ENCODE measurements around the gene ERP27. TPM values are rescaled to one million over a fixed set of nuclear protein-coding genes. Genes with fewer than 3 reads are reported as not detected.

Gene ERP27
- total RNA-seq, 1 donor from 2014 or later, result 5.4 TPM

DNA sequence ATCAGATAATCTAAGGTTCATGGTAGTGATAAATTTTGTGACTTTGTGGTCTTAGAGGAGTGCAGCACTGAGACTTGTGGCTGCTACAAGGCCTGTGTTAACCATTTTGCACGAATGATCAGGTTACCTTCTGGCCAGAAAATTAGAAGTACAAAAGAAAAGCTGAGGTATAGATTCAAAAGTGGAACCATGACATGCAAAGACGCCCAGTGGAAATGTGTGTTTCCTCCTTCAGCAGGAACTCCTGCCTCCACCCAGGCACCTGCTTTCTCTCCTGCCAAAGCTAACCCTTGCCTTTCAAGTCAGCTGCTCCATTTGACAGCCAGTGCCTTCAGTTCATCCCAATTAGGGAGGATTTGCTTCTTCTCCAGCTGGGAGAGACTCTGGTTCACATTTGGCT lies 44.7 kb upstream of the ERP27 start:
- intact Hi-C loops (cut with micrococcal nuclease), result no loop called here
- Mint-ChIP-seq H3K4me3 (no peak overlapping the region), H3K27ac (peak overlapping the region; percentile 76), H3K36me3 (ENCODE audit: low read depth) (no peaks in the 10 kb centered on the region), H3K9me3 (no peaks in the 10 kb centered on the region), H3K4me1 (peaks cover 50% of the 10 kb centered on the region), H3K27me3 (no peaks in the 10 kb centered on the region)
- TF ChIP-seq CTCF (IDR thresholded peaks at IDR 0.05), result no peak
- ChIA-PET POLR2A (interaction anchor here (0.7 to 1.0 kb wide), 2 partner anchors 27 to 212 kb away, joined by 3 to 4 read pairs; a partner anchor contains a TSS), CTCF (interaction anchor here (0.9 to 3.3 kb wide), 2 partner anchors 12 to 171 kb away, joined by 3 to 13 read pairs; no protein-coding TSS in a partner anchor)
- no peak for DNase-seq
- ATAC-seq (ENCODE audit: low read depth), result peak; percentile 42

DNA sequence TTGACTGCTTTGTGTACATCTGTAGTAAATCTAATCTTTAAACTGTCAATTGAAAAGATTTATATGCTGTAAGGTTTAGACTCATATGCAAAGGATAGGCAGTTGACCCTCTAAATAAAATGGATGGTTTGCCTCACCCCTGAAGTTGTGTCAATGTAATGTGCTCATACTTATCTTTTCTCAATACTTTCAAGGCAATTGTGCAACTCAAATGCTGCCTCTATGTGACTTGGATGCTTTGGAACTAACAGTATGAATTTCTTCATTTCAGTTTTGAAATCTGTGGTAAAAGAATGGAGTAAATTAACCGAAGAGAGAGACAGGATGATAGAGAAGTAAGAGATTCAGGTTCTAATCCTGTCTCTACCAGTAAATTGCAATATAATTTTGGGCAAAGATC lies 44.2 kb upstream of the ERP27 start:
- H3K9me3 Mint-ChIP-seq, result no peaks in the 10 kb centered on the region
- DNase-seq (no peak), ATAC-seq (ENCODE audit: low read depth) (no peak)
- H3K4me1 Mint-ChIP-seq, result peaks cover 47% of the 10 kb centered on the region
- no peak overlapping the region for H3K4me3 Mint-ChIP-seq
- ChIA-PET POLR2A (interaction anchor here (0.7 to 1.0 kb wide), 2 partner anchors 23 to 212 kb away, joined by 3 to 4 read pairs; a partner anchor contains a TSS), CTCF (interaction anchor here (3.3 kb wide), 1 partner anchor 13 kb away, joined by 13 read pairs; no protein-coding TSS in a partner anchor)
- no peaks in the 10 kb centered on the region for H3K36me3 Mint-ChIP-seq (ENCODE audit: low read depth)
- H3K27me3 Mint-ChIP-seq, result no peaks in the 10 kb centered on the region
- H3K27ac Mint-ChIP-seq, result peak overlapping the region; percentile 76
- intact Hi-C loops (cut with micrococcal nuclease), result no loop called here
- TF ChIP-seq CTCF (IDR thresholded peaks at IDR 0.05), result no peak

DNA sequence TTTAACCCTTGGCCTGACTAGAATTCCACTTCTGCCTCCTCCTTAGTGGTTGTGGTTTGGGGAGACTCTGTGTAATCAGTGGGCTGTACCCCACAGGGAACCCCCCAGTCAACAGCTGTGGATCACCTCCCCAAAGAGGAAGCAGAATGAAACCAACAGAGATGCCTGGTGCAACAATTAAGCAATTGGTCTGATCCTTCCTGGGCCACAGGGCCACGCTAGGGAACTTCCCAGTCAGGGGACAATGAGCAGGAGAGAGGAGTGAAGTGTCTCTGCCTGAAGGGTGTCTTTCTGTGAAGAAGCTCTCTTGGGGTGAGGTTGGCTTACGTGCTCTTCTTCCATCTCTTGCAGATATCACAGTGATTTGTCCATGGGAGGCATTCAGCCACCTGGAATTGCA lies 42.7 kb upstream of the ERP27 start:
- no peak for TF ChIP-seq CTCF (IDR thresholded peaks at IDR 0.05)
- no peaks in the 10 kb centered on the region for H3K9me3 Mint-ChIP-seq
- intact Hi-C loops (cut with micrococcal nuclease), result no loop called here
- H3K4me3 Mint-ChIP-seq, result no peak overlapping the region
- no peaks in the 10 kb centered on the region for H3K36me3 Mint-ChIP-seq (ENCODE audit: low read depth)
- ATAC-seq (ENCODE audit: low read depth), result peak; percentile 21
- no peak overlapping the region for H3K27ac Mint-ChIP-seq
- H3K27me3 Mint-ChIP-seq, result no peaks in the 10 kb centered on the region
- CTCF ChIA-PET, result interaction anchor here (1.1 to 1.7 kb wide), 2 partner anchors 13 to 14 kb away, joined by 3 to 5 read pairs; no protein-coding TSS in a partner anchor
- POLR2A ChIA-PET, result interaction anchor here (1.5 kb wide), 1 partner anchor 21 kb away, joined by 4 read pairs; no protein-coding TSS in a partner anchor
- no peak for DNase-seq
- peaks cover 41% of the 10 kb centered on the region for H3K4me1 Mint-ChIP-seq

DNA sequence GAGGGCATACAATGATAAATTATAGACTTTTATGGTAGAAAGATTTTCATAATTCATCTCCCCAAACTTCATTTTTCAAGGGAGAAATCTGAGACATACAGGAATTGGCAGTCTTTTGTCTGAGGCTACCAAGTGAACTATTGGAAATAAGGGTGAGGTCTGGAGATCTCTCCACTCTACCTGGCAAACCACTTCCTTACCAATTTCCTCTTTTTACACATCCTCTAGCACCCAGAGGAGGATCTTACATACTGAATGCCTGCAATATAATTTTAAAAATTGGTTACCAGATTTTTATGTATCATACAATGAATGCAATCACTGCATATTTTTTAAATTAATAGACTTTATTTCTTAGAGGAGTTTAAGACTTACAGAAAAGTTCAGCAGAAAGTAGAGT lies 41.1 kb upstream of the ERP27 start:
- TF ChIP-seq CTCF (IDR thresholded peaks at IDR 0.05), result no peak
- Mint-ChIP-seq H3K27ac (peak overlapping the region; percentile 16), H3K36me3 (ENCODE audit: low read depth) (no peaks in the 10 kb centered on the region), H3K27me3 (no peaks in the 10 kb centered on the region), H3K9me3 (no peaks in the 10 kb centered on the region), H3K4me3 (no peak overlapping the region), H3K4me1 (peaks cover 41% of the 10 kb centered on the region)
- ChIA-PET POLR2A (interaction anchor here (1.1 to 1.5 kb wide), 2 partner anchors 18 to 20 kb away, joined by 3 to 4 read pairs; partner anchors contain the start of gene ARHGDIB), CTCF (interaction anchor here (1.7 kb wide), 1 partner anchor 15 kb away, joined by 3 read pairs; no protein-coding TSS in a partner anchor)
- ATAC-seq (ENCODE audit: low read depth) (peak; percentile 47), DNase-seq (no peak)
- intact Hi-C loops (cut with micrococcal nuclease), result loop anchor here (2.0 kb wide), 1 partner anchor 17 kb away; no protein-coding TSS in a partner anchor

- DNase-seq (no peak), ATAC-seq (ENCODE audit: low read depth) (no peak)
- H3K36me3 Mint-ChIP-seq (ENCODE audit: low read depth), result no peaks in the 10 kb centered on the region
- no peak for TF ChIP-seq CTCF (IDR thresholded peaks at IDR 0.05)
- H3K27ac Mint-ChIP-seq, result no peak overlapping the region
- peaks cover 27% of the 10 kb centered on the region for H3K4me1 Mint-ChIP-seq
- H3K27me3 Mint-ChIP-seq, result no peaks in the 10 kb centered on the region
- CTCF ChIA-PET, result no interaction called here
- intact Hi-C loops (cut with micrococcal nuclease), result no loop called here
- no peaks in the 10 kb centered on the region for H3K9me3 Mint-ChIP-seq
- POLR2A ChIA-PET, result interaction anchor here (1.0 kb wide), 1 partner anchor 13 kb away, joined by 3 read pairs; no protein-coding TSS in a partner anchor
- no peak overlapping the region for H3K4me3 Mint-ChIP-seq
Measured at GRCh38 chr12:14976658-14977057, 38.3 kb upstream of the ERP27 start.
